ENCODE data around the gene PEF1. TPM values are rescaled to one million over a fixed set of nuclear protein-coding genes. Genes with fewer than 3 reads are reported as not detected.

Gene PEF1
- total and polyA plus RNA-seq, 4 donors = 75.1 to 103 (median 80.8) TPM

- ATAC-seq (ENCODE audit: insufficient read depth, low FRiP score) (no peak), DNase-seq (no peak)
- Histone ChIP-seq H3K27me3 (ENCODE audit: control insufficient read depth in 3 of 3, insufficient read depth in 3 of 3, low read length in 2 of 3) (no peaks in the 10 kb centered on the region), H3K4me3 (no peak overlapping the region), H3K9ac (ENCODE audit: insufficient read depth in 1 of 2, low read length in 2 of 2) (no peak overlapping the region), H3K36me3 (ENCODE audit: control insufficient read depth in 4 of 4, insufficient read depth in 4 of 4, low read length in 4 of 4) (peaks cover 0 to 18% (median 0%) of the 10 kb centered on the region in 4 donors), H3K9me3 (ENCODE audit: control insufficient read depth in 4 of 4, insufficient read depth in 3 of 4, low read length in 3 of 4) (no peaks in the 10 kb centered on the region), H3K4me1 (ENCODE audit: control insufficient read depth in 5 of 5, insufficient read depth in 5 of 5, low read length in 5 of 5) (peaks cover 10 to 47% (median 25%) of the 10 kb centered on the region in 5 donors), H3K27ac (ENCODE audit: low read depth in 1 of 2, low read length in 1 of 2) (peak overlapping the region; percentile 58 to 61)
- WGBS, 2 donors = 84 to 89% methylated on average over 15 of the region's 15 CpGs
- no peak for TF ChIP-seq CTCF (IDR thresholded peaks at IDR 0.05; ENCODE audit: control extremely low read depth, extremely low read depth)
These were observed 63.6 kb downstream of the PEF1 start for GRCh38 chr1:31580891-31581603.

DNA sequence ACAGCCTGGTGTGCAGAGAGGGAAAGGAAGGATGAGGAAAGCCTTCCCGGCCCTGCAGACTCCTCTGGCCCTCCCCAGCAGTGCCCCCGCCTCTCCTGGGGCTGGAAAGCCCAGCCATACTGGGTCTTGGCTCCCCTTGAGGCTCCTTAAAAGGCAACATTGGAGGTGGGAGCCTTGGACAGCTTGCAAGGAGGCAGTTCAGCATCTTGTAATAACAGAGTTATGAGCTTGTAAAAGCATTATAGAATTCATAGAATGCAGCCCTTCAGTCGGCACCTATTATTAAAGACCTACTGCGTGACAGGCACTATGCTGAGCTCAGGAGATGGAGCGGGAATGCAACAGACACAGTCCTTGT lies 64.2 kb downstream of the PEF1 start:
- DNase-seq (peak in 1 of 3 donors; percentile 56), ATAC-seq (ENCODE audit: insufficient read depth, low FRiP score) (no peak)
- Histone ChIP-seq H3K36me3 (ENCODE audit: control insufficient read depth in 4 of 4, insufficient read depth in 4 of 4, low read length in 4 of 4) (peaks cover 0 to 16% (median 0%) of the 10 kb centered on the region in 4 donors), H3K27me3 (ENCODE audit: control insufficient read depth in 3 of 3, insufficient read depth in 3 of 3, low read length in 2 of 3) (no peaks in the 10 kb centered on the region), H3K27ac (ENCODE audit: low read depth in 1 of 2, low read length in 1 of 2) (peak overlapping the region; percentile 58 to 61), H3K9me3 (ENCODE audit: control insufficient read depth in 4 of 4, insufficient read depth in 3 of 4, low read length in 3 of 4) (no peaks in the 10 kb centered on the region), H3K4me3 (no peak overlapping the region), H3K4me1 (ENCODE audit: control insufficient read depth in 5 of 5, insufficient read depth in 5 of 5, low read length in 5 of 5) (peaks cover 10 to 50% (median 25%) of the 10 kb centered on the region in 5 donors), H3K9ac (ENCODE audit: insufficient read depth in 1 of 2, low read length in 2 of 2) (no peak overlapping the region)
- no peak for TF ChIP-seq CTCF (IDR thresholded peaks at IDR 0.05; ENCODE audit: control extremely low read depth, extremely low read depth)
- 64 to 79% methylated on average over 5 of the region's 5 CpGs for WGBS, 2 donors

Other genes starting within 250 kb of the PEF1 start
- 10 to 100 TPM in 1 of 2 donors, 1 to 10 TPM in 1; 6.1 to 55.4 TPM for gene SERINC2, start 231.7 kb downstream of the PEF1 start, total RNA-seq
- gene SERINC2, start 231.7 kb downstream of the PEF1 start, polyA plus RNA-seq = 10 to 100 TPM; 22.3 to 59.1 TPM
- gene TINAGL1, start 68.4 kb downstream of the PEF1 start, total RNA-seq = 10 to 100 TPM; 89.4 to 90.9 TPM
- gene TINAGL1, start 68.4 kb downstream of the PEF1 start, polyA plus RNA-seq = 10 to 100 TPM; 64.1 to 78.9 TPM
- under 1 TPM in 1 of 2 donors, not detected in 1; 0.14 TPM for gene HCRTR1, start 27.2 kb downstream of the PEF1 start, total RNA-seq
- gene HCRTR1, start 27.2 kb downstream of the PEF1 start, polyA plus RNA-seq = under 1 TPM in 1 of 2 donors, not detected in 1; 0.08 TPM
- 10 to 100 TPM; 63.0 to 83.2 TPM for gene COL16A1, start 59.1 kb upstream of the PEF1 start, total RNA-seq
- gene COL16A1, start 59.1 kb upstream of the PEF1 start, polyA plus RNA-seq = 10 to 100 TPM; 16.5 to 23.7 TPM
- gene ADGRB2, start 119.5 kb upstream of the PEF1 start, total RNA-seq = 1 to 10 TPM; 1.8 to 7.6 TPM
- under 1 TPM; 0.44 to 0.89 TPM for gene ADGRB2, start 119.5 kb upstream of the PEF1 start, polyA plus RNA-seq
- 10 to 100 TPM in 1 of 2 donors, under 1 TPM in 1; 0.51 to 15.7 TPM for gene SPOCD1, start 171.1 kb upstream of the PEF1 start, total RNA-seq
- gene SPOCD1, start 171.1 kb upstream of the PEF1 start, polyA plus RNA-seq = 10 to 100 TPM in 1 of 2 donors, 1 to 10 TPM in 1; 6.0 to 10.7 TPM